CD4-positive, alpha-beta T cell (primary cell): ENCODE results near the gene RHOT1. TPM values are rescaled to one million over a fixed set of nuclear protein-coding genes. Genes with fewer than 3 reads are reported as not detected.

Source experiments
- ATAC-seq: fragments of 200-7000 bp; cut with Tn5 transposase; one replicate; pipeline ENCODE4 v1.10.0; 2022; ENCODE audit warnings: mild to moderate bottlenecking; ENCODE audit not compliant: poor library complexity
- CTCF ChIA-PET: fragments of 350-600 bp; sonication (Branson Sonifier 250); formaldehyde crosslinking; loops from one replicate; lab custom pipeline; 2021; ENCODE audit warnings: antibody characterized with exemption, inconsistent platforms; lab: Charles Lee
- POLR2A ChIA-PET: fragments of 350-600 bp; sonication (Branson Sonifier 250); formaldehyde crosslinking; loops from one replicate; lab custom pipeline; 2021; ENCODE audit warnings: antibody characterized with exemption, inconsistent platforms; lab: Charles Lee
- DNase-seq, 14 experiments: peaks; one replicate each; pipeline ENCODE4 v3.0.0-alpha.2; 2013 to 2020; ENCODE audit warnings: mixed read lengths in 2 of 14
- H3K27ac ChIP-seq, 2 donors: one replicate each; pipeline versions ENCODE4 v1.5.1 to v1.7.0; 2013; ENCODE audit warnings: low read length in 2 of 2, low read depth in 1 of 2, mild to moderate bottlenecking in 1 of 2
- H3K27me3 ChIP-seq, 2 experiments: 1 replicate in 1 of 2; 2 replicates in 1 of 2; pipeline versions ENCODE4 v1.6.1 to v1.7.0; 2013; ENCODE audit warnings: low read length in 2 of 2, control low read depth in 1 of 2, mild to moderate bottlenecking in 1 of 2, moderate library complexity in 1 of 2; ENCODE audit not compliant: insufficient read depth in 2 of 2, control insufficient read depth in 1 of 2
- H3K36me3 ChIP-seq: one replicate; pipeline ENCODE4 v1.6.1; 2013; ENCODE audit warnings: low read length, control low read depth; ENCODE audit not compliant: insufficient read depth
- H3K4me1 ChIP-seq: one replicate; pipeline ENCODE4 v1.6.1; 2013; ENCODE audit warnings: low read length, control low read depth; ENCODE audit not compliant: insufficient read depth
- H3K4me3 ChIP-seq: one replicate; pipeline ENCODE4 v1.5.1; 2013; ENCODE audit warnings: mild to moderate bottlenecking, low read length, moderate library complexity
- H3K9me3 ChIP-seq, 2 experiments: 1 replicate in 1 of 2; 2 replicates in 1 of 2; pipeline versions ENCODE4 v1.6.1 to v1.7.0; 2013; ENCODE audit warnings: low read length in 2 of 2, mild to moderate bottlenecking in 2 of 2, control low read depth in 1 of 2, moderate library complexity in 1 of 2; ENCODE audit not compliant: control insufficient read depth in 1 of 2, insufficient read depth in 1 of 2
- H3K27ac Mint-ChIP-seq: one replicate; pipeline ENCODE4 v1.8.0; 2020; ENCODE audit warnings: mixed read lengths
- H3K27me3 Mint-ChIP-seq: one replicate; pipeline ENCODE4 v1.8.0; 2021; ENCODE audit warnings: mixed read lengths
- H3K36me3 Mint-ChIP-seq: one replicate; pipeline ENCODE4 v1.8.0; 2021; ENCODE audit warnings: low read depth, mixed read lengths
- H3K4me1 Mint-ChIP-seq: one replicate; pipeline ENCODE4 v1.8.0; 2021; ENCODE audit warnings: low read depth, mixed read lengths
- H3K4me3 Mint-ChIP-seq: one replicate; pipeline ENCODE4 v1.8.0; 2020; ENCODE audit warnings: mild to moderate bottlenecking, mixed read lengths
- H3K9me3 Mint-ChIP-seq: one replicate; pipeline ENCODE4 v1.8.0; 2020; ENCODE audit warnings: mixed read lengths
- CTCF ChIP-seq: fragments of 200-600 bp; IDR thresholded peaks from one replicate; pipeline ENCODE4 v1.8.0; 2022; ENCODE audit warnings: antibody characterized with exemption, mild to moderate bottlenecking
- intact Hi-C, 2 experiments: fragments of 100-400 bp; cut with DNase I in 1 of 2; cut with micrococcal nuclease in 1 of 2; formaldehyde crosslinking; loops; one replicate each; pipeline versions ENCODE4 v1.15.1 to v1.9.0; 2023 to 2025; cut with DNase I, micrococcal nuclease
- total RNA-seq, 174 experiments: library from RNA in 2 of 174; stranded (reverse) in 2 of 174; gene quantifications; one replicate each; pipeline ENCODE4 v1.2.3 and lab custom pipeline; 2021 to 2026

Gene RHOT1
- total RNA-seq, 2 experiments from 2014 or later: 12.9 to 13.1 TPM

GRCh38 chr17:32211671-32212070, 69.4 kb downstream of the RHOT1 start:
- Mint-ChIP-seq H3K4me1 (no peaks in the 10 kb centered on the region), H3K4me3 (no peak overlapping the region), H3K9me3 (no peaks in the 10 kb centered on the region), H3K27me3 (no peaks in the 10 kb centered on the region), H3K36me3 (peaks cover 78% of the 10 kb centered on the region), H3K27ac (no peak overlapping the region)
- no peaks in the 10 kb centered on the region for H3K4me1 ChIP-seq
- peaks cover 56% of the 10 kb centered on the region for H3K36me3 ChIP-seq
- H3K4me3 ChIP-seq: no peak overlapping the region
- H3K27me3 ChIP-seq: no peaks in the 10 kb centered on the region
- ATAC-seq (no peak), DNase-seq (no peak)
- no peak overlapping the region for H3K27ac ChIP-seq
- no peaks in the 10 kb centered on the region for H3K9me3 ChIP-seq
- POLR2A ChIA-PET: no interaction called here
- TF ChIP-seq CTCF: no peak
- CTCF ChIA-PET: no interaction called here
- intact Hi-C loops: no loop called here

- CTCF ChIA-PET: interaction anchor here (1.5 kb wide), 1 partner anchor 16 kb away, joined by 3 read pairs; no protein-coding TSS in a partner anchor
Measured at GRCh38 chr17:32215696-32216095, 73.4 kb downstream of the RHOT1 start.

GRCh38 chr17:32222621-32223020, 80.3 kb downstream of the RHOT1 start:
- H3K4me1 Mint-ChIP-seq: no peaks in the 10 kb centered on the region
- H3K9me3 Mint-ChIP-seq: no peaks in the 10 kb centered on the region
- CTCF ChIA-PET: no interaction called here
- no peak overlapping the region for H3K27ac ChIP-seq
- H3K36me3 Mint-ChIP-seq: peaks cover 41% of the 10 kb centered on the region
- peaks cover 5% of the 10 kb centered on the region for H3K36me3 ChIP-seq
- no peaks in the 10 kb centered on the region for H3K4me1 ChIP-seq
- no peak overlapping the region for H3K4me3 Mint-ChIP-seq
- H3K4me3 ChIP-seq: no peak overlapping the region
- DNase-seq (no peak), ATAC-seq (no peak)
- intact Hi-C loops: no loop called here
- POLR2A ChIA-PET: no interaction called here
- TF ChIP-seq CTCF: no peak
- H3K27me3 ChIP-seq: no peaks in the 10 kb centered on the region
- H3K9me3 ChIP-seq: no peaks in the 10 kb centered on the region
- H3K27me3 Mint-ChIP-seq: no peaks in the 10 kb centered on the region
- no peak overlapping the region for H3K27ac Mint-ChIP-seq

More at GRCh38 chr17:32215696-32216095, 73.4 kb downstream of the RHOT1 start:
- Mint-ChIP-seq H3K27me3 (no peaks in the 10 kb centered on the region), H3K27ac (no peak overlapping the region), H3K4me3 (no peak overlapping the region), H3K36me3 (peaks cover 57% of the 10 kb centered on the region), H3K4me1 (no peaks in the 10 kb centered on the region), H3K9me3 (no peaks in the 10 kb centered on the region)
- Histone ChIP-seq H3K4me1 (no peaks in the 10 kb centered on the region), H3K27me3 (no peaks in the 10 kb centered on the region), H3K36me3 (peaks cover 34% of the 10 kb centered on the region), H3K27ac (no peak overlapping the region), H3K4me3 (no peak overlapping the region), H3K9me3 (no peaks in the 10 kb centered on the region)
- no peak for TF ChIP-seq CTCF
- no peak for DNase-seq
- POLR2A ChIA-PET: no interaction called here
- intact Hi-C loops: no loop called here
- no peak for ATAC-seq
